Measurements from ENCODE around the gene LRRC34. TPM values are rescaled to one million over a fixed set of nuclear protein-coding genes. Genes with fewer than 3 reads are reported as not detected.

Gene LRRC34
- total RNA-seq, 1 donor from 2014 or later, result 2.2 TPM

DNA sequence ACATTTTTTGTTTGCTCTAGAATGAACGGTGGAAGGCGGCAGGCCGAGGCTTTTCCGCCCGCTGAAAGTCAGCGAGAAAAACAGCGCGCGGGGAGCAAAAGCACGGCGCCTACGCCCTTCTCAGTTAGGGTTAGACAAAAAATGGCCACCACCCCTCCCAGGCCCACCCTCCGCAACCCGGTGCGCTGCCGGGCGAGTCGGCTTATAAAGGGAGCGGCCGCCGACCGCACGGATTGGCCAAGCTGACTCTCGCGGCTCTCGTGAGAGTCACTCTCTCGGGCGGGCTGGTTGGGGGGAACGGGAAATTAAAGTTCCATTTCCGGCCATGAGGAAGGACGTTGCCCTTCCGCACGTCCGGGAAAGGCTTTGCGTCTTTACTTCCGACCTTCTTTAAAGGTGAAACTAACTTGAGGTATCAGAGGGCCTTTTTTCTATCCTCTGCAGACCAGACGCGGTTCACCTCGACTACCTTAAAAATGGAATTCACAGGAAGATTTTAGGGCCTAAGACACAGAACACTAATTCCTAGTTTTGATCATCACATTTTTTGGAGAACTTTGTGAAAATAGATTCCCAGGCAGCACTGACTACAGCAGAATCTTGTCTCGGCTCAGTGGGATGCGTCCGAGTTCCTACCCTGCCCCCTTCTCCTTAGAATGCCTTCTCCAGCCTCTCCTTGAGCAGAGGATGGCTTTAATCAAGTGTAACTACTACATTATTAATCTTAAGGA is 47.7 kb downstream of the LRRC34 start, which contains the start of gene TERC:
Gene TERC, minus strand, starts transcription at position 179 of the 731 bp plus-strand sequence.
- peaks cover 6% of the 10 kb centered on the region for H3K36me3 Mint-ChIP-seq (ENCODE audit: low read depth)
- peaks cover 12% of the 10 kb centered on the region for H3K9me3 Mint-ChIP-seq (ENCODE audit: low read depth)
- H3K4me3 Mint-ChIP-seq (ENCODE audit: unreplicated experiment), result peak within 1 kb of the TSS; percentile 82
- H3K4me1 Mint-ChIP-seq (ENCODE audit: low read depth), result peaks cover 20% of the 10 kb centered on the region
- TF ChIP-seq CTCF (IDR thresholded peaks at IDR 0.05), result no peak
- H3K27me3 Mint-ChIP-seq (ENCODE audit: low read depth), result no peaks in the 10 kb centered on the region
- peak within 1 kb of the TSS; percentile 93 for H3K27ac Mint-ChIP-seq (ENCODE audit: unreplicated experiment)
- no peak for DNase-seq (ENCODE audit: low spot score)

- H3K4me1 Mint-ChIP-seq (ENCODE audit: low read depth), result peaks cover 15% of the 10 kb centered on the region
- peaks cover 12% of the 10 kb centered on the region for H3K9me3 Mint-ChIP-seq (ENCODE audit: low read depth)
- peak overlapping the region; percentile 82 for H3K4me3 Mint-ChIP-seq (ENCODE audit: unreplicated experiment)
- H3K36me3 Mint-ChIP-seq (ENCODE audit: low read depth), result peaks cover 6% of the 10 kb centered on the region
- H3K27ac Mint-ChIP-seq (ENCODE audit: unreplicated experiment), result peak overlapping the region; percentile 87
- DNase-seq (ENCODE audit: low spot score), result peak; percentile 94
- TF ChIP-seq CTCF (IDR thresholded peaks at IDR 0.05), result no peak
- no peaks in the 10 kb centered on the region for H3K27me3 Mint-ChIP-seq (ENCODE audit: low read depth)
These were observed 48.3 kb downstream of the LRRC34 start for GRCh38 chr3:169764312-169764881.

- Mint-ChIP-seq H3K27me3 (ENCODE audit: low read depth) (no peaks in the 10 kb centered on the region), H3K36me3 (ENCODE audit: low read depth) (peaks cover 3% of the 10 kb centered on the region), H3K27ac (ENCODE audit: unreplicated experiment) (no peak overlapping the region), H3K9me3 (ENCODE audit: low read depth) (peaks cover 5% of the 10 kb centered on the region), H3K4me1 (ENCODE audit: low read depth) (peaks cover 18% of the 10 kb centered on the region), H3K4me3 (ENCODE audit: unreplicated experiment) (no peak overlapping the region)
- no peak for TF ChIP-seq CTCF (IDR thresholded peaks at IDR 0.05)
- no peak for DNase-seq (ENCODE audit: low spot score)
These were observed 52.2 kb downstream of the LRRC34 start for GRCh38 chr3:169760479-169760878.

DNA sequence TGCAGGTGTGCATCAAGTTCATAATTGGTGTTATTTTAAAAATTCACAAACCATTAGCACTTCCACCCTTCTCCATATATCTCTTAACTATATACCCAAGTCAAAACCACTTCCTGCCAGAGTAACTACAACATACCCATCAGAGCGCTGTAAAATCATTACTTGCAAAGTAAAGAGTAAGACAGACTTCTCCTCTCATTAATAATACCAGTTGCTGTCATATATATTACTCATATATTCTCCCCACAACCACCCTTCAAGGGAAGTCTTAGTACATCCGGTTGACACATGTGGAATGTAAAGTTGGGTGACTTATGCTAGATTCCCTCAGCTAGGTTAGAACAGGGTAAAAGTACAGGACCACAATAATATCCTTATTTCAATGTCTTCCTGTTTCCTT is 53.4 kb downstream of the LRRC34 start:
- Mint-ChIP-seq H3K27me3 (ENCODE audit: low read depth) (peaks cover 5% of the 10 kb centered on the region), H3K4me1 (ENCODE audit: low read depth) (peaks cover 13% of the 10 kb centered on the region), H3K4me3 (ENCODE audit: unreplicated experiment) (no peak overlapping the region), H3K9me3 (ENCODE audit: low read depth) (no peaks in the 10 kb centered on the region), H3K36me3 (ENCODE audit: low read depth) (no peaks in the 10 kb centered on the region), H3K27ac (ENCODE audit: unreplicated experiment) (peak overlapping the region; percentile 0)
- TF ChIP-seq CTCF (IDR thresholded peaks at IDR 0.05), result no peak
- no peak for DNase-seq (ENCODE audit: low spot score)

DNA sequence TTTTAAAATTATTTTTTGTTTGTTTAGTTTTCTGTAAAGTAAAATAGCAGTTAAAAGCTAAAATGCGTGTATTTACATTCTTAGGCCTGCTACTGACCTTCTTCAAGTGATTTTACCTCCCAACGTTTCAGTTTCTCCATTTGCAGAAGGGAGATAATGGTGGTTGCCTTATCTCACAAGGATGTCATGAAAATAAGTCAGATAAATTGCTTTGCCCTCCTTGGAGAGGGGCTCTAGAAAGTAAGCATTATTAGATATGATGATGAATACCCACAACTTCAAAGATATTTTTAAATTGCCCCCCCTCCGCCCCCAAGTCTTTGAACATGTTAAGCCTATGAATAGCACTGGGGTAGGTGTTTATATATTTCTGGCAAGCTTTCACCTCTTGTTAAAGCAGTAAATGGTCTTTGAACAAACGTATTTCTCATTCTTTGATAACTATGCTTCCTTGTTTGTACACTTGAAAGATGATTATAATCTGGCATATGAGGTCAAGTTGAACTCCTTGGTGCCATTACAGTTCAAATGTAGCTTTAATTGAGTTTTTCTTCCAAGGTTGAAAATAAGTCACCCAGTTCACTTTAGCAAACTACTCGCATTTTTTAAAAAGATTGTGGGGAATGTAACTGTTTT is 54.2 kb downstream of the LRRC34 start:
- H3K4me3 Mint-ChIP-seq (ENCODE audit: unreplicated experiment), result no peak overlapping the region
- H3K27me3 Mint-ChIP-seq (ENCODE audit: low read depth), result peaks cover 5% of the 10 kb centered on the region
- H3K4me1 Mint-ChIP-seq (ENCODE audit: low read depth), result peaks cover 9% of the 10 kb centered on the region
- TF ChIP-seq CTCF (IDR thresholded peaks at IDR 0.05), result no peak
- no peak overlapping the region for H3K27ac Mint-ChIP-seq (ENCODE audit: unreplicated experiment)
- H3K9me3 Mint-ChIP-seq (ENCODE audit: low read depth), result no peaks in the 10 kb centered on the region
- no peaks in the 10 kb centered on the region for H3K36me3 Mint-ChIP-seq (ENCODE audit: low read depth)
- DNase-seq (ENCODE audit: low spot score), result no peak
